Neural progenitor cell (in vitro differentiated cells): Measurements from ENCODE around the gene NKX2-4. TPM values are rescaled to one million over a fixed set of nuclear protein-coding genes. Genes with fewer than 3 reads are reported as not detected.

Experiments used
- DNase-seq: peaks from one replicate; pipeline ENCODE4 v3.0.0-alpha.2; 2016; ENCODE audit warnings: low spot score
- H2AFZ ChIP-seq: fragments of 200-600 bp; sonication (generic); replicated peaks from 2 replicates; pipeline ENCODE4 v1.6.1; 2016; ENCODE audit warnings: antibody characterized with exemption
- H3F3A ChIP-seq: fragments of 200-600 bp; sonication (generic); 2 replicates; pipeline ENCODE4 v1.6.1; 2016; ENCODE audit warnings: antibody characterized with exemption, low read depth
- H3K27ac ChIP-seq: fragments of 200-600 bp; sonication (generic); 2 replicates; pipeline ENCODE4 v1.5.1; 2016; ENCODE audit warnings: mild to moderate bottlenecking
- H3K27me3 ChIP-seq: fragments of 200-600 bp; sonication (generic); 2 replicates; pipeline ENCODE4 v1.6.1; 2016; ENCODE audit warnings: mild to moderate bottlenecking, moderate library complexity
- H3K36me3 ChIP-seq: fragments of 200-600 bp; sonication (generic); 2 replicates; pipeline ENCODE4 v1.5.1; 2016
- H3K4me1 ChIP-seq: fragments of 200-600 bp; sonication (generic); 2 replicates; pipeline ENCODE4 v1.6.1; 2016; ENCODE audit warnings: mixed run types
- H3K4me2 ChIP-seq: fragments of 200-600 bp; sonication (generic); 2 replicates; pipeline ENCODE4 v1.6.1; 2016
- H3K4me3 ChIP-seq: fragments of 200-600 bp; sonication (generic); 2 replicates; pipeline ENCODE4 v1.5.1; 2016
- H3K79me2 ChIP-seq: fragments of 200-600 bp; sonication (generic); 2 replicates; pipeline ENCODE4 v1.6.1; 2016; ENCODE audit warnings: low read depth
- H3K9ac ChIP-seq: fragments of 200-600 bp; sonication (generic); 2 replicates; pipeline ENCODE4 v1.6.1; 2016
- H3K9me3 ChIP-seq: fragments of 200-600 bp; sonication (generic); 2 replicates; pipeline ENCODE4 v1.5.1; 2016; ENCODE audit warnings: low read depth
- H4K20me1 ChIP-seq: fragments of 200-600 bp; sonication (generic); 2 replicates; pipeline ENCODE4 v1.6.1; 2016; ENCODE audit warnings: low read depth
- H3K27ac Mint-ChIP-seq: 3 replicates; pipeline ENCODE4 v1.8.0; 2021; ENCODE audit warnings: mixed read lengths
- H3K27me3 Mint-ChIP-seq: 2 replicates; pipeline ENCODE4 v1.8.0; 2022; ENCODE audit warnings: low read depth, mild to moderate bottlenecking, inconsistent platforms, moderate library complexity, mixed read lengths; ENCODE audit not compliant: insufficient read depth
- H3K36me3 Mint-ChIP-seq: 3 replicates; pipeline ENCODE4 v1.8.0; 2021; ENCODE audit warnings: mixed read lengths
- H3K4me1 Mint-ChIP-seq: 3 replicates; pipeline ENCODE4 v1.8.0; 2021; ENCODE audit warnings: mixed read lengths
- H3K4me3 Mint-ChIP-seq: 3 replicates; pipeline ENCODE4 v1.8.0; 2021; ENCODE audit warnings: mild to moderate bottlenecking, moderate library complexity, mixed read lengths
- H3K9me3 Mint-ChIP-seq: 3 replicates; pipeline ENCODE4 v1.8.0; 2020; ENCODE audit warnings: mixed read lengths
- EZH2 ChIP-seq: fragments of 200-600 bp; sonication (generic); IDR thresholded peaks from 2 replicates; pipeline ENCODE4 v1.6.1; 2017; ENCODE audit warnings: antibody characterized with exemption, mild to moderate bottlenecking, moderate library complexity
- EZH2phosphoT487 ChIP-seq: fragments of 200-600 bp; sonication (generic); IDR thresholded peaks from 2 replicates; pipeline ENCODE4 v1.6.1; 2017; ENCODE audit warnings: antibody characterized with exemption
- total RNA-seq: library from RNA; depleted of rRNA; stranded (reverse); fragments of >200 nt; gene quantifications from 2 replicates; pipeline ENCODE4 v1.2.3, GENCODE V29; 2015; ENCODE audit warnings: low replicate concordance
- TF ChIP-seq, protein P1 (sequence below): fragments of 200-600 bp; sonication (generic); IDR thresholded peaks from 2 replicates; pipeline ENCODE4 v1.5.1; 2017; ENCODE audit warnings: antibody characterized with exemption, mild to moderate bottlenecking

Gene NKX2-4
- total RNA-seq, 1 donor from 2014 or later: not detected

DNA sequence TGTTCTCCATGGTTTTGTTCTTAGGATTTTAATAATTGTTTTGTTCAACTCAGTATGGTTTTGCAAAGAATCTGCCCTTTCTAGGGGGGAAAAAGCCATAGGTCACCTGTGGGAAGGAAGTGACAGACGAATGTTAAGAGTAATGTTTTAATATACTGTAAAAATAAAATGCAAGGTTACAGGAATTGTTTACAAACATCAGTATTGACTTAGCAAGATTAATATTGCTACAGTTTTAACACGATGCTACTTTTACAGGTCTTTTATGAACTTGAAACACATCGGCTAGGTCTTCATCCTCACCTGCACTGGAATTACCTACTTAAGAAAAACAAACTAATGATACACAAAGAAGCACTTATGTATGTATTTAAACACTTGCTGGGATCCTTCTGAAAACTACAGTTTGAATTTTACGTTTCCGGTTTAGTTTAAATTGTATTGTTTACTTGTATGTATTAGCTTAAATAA is 1.7 kb upstream of the NKX2-4 start:
- H3K4me3 ChIP-seq: no peak overlapping the region
- no peak overlapping the region for H3K4me3 Mint-ChIP-seq
- TF ChIP-seq EZH2 (no peak), EZH2phosphoT487 (no peak)
- TF ChIP-seq, protein P1, sequence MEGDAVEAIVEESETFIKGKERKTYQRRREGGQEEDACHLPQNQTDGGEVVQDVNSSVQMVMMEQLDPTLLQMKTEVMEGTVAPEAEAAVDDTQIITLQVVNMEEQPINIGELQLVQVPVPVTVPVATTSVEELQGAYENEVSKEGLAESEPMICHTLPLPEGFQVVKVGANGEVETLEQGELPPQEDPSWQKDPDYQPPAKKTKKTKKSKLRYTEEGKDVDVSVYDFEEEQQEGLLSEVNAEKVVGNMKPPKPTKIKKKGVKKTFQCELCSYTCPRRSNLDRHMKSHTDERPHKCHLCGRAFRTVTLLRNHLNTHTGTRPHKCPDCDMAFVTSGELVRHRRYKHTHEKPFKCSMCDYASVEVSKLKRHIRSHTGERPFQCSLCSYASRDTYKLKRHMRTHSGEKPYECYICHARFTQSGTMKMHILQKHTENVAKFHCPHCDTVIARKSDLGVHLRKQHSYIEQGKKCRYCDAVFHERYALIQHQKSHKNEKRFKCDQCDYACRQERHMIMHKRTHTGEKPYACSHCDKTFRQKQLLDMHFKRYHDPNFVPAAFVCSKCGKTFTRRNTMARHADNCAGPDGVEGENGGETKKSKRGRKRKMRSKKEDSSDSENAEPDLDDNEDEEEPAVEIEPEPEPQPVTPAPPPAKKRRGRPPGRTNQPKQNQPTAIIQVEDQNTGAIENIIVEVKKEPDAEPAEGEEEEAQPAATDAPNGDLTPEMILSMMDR: no peak

DNA sequence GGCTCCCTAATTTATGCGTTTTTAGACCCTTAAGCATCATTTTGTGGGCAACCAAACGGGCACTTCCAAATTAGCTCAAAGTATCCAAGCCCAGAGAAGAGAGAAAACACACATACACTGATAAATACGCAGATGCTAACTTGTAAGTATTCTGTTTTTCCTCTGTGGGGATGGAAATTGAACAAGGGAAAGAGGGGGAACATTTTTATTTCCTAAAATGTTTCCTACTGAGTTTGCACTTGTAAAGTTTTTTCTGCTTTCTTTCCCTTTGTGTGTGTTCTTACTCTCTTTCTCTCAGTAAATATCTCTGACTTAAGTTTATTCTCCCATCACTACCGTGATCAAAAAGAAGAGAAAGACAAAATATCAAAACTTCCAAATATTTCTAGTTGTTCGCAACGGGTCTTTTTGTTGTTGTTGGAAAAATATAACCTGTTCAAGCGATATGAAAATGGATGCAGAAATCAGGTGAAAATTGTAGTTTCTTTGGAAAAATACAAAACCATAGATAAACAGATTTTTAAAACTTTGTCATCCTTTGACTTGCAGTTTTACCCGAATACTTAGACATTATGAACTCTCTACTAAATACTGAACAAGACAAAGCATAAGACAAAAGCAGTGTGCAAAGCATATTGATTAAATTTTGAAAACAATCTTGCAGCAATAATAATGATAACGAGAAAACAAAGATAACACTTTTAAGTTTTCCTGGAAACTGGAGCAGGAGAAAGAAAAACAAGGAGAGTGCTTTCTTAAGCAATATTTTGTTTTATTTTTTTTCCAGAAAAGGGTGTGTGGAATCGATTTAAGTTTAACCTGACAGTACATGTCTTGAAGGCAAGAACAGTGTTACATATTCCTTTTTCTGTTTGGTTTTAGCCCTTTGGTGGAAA is 1.0 kb upstream of the NKX2-4 start:
- H3K27me3 ChIP-seq: peaks cover 100% of the 10 kb centered on the region
- Mint-ChIP-seq H3K36me3 (no peaks in the 10 kb centered on the region), H3K27ac (no peak overlapping the region), H3K4me3 (peak overlapping the region; percentile 62), H3K27me3 (peaks cover 64% of the 10 kb centered on the region), H3K4me1 (peaks cover 2% of the 10 kb centered on the region), H3K9me3 (no peaks in the 10 kb centered on the region)
- no peak overlapping the region for H3K9ac ChIP-seq
- peaks cover 57% of the 10 kb centered on the region for H4K20me1 ChIP-seq
- H3K79me2 ChIP-seq: no peaks in the 10 kb centered on the region
- no peak overlapping the region for H3K4me2 ChIP-seq
- peak; percentile 82 for TF ChIP-seq EZH2
- no peak for TF ChIP-seq EZH2phosphoT487
- H3K4me3 ChIP-seq: no peak overlapping the region
- peaks cover 13% of the 10 kb centered on the region for H3F3A ChIP-seq
- H3K9me3 ChIP-seq: no peaks in the 10 kb centered on the region
- H2AFZ ChIP-seq: no peak overlapping the region
- H3K36me3 ChIP-seq: no peaks in the 10 kb centered on the region
- no peaks in the 10 kb centered on the region for H3K4me1 ChIP-seq
- no peak overlapping the region for H3K27ac ChIP-seq
- no peak for DNase-seq

More for the DNA sequence above, 1.7 kb upstream of the NKX2-4 start:
- no peak overlapping the region for H3K27ac Mint-ChIP-seq
- no peak overlapping the region for H2AFZ ChIP-seq
- H3K36me3 Mint-ChIP-seq: no peaks in the 10 kb centered on the region
- no peak overlapping the region for H3K4me2 ChIP-seq
- no peak for DNase-seq
- H3K27ac ChIP-seq: no peak overlapping the region
- peaks cover 100% of the 10 kb centered on the region for H3K27me3 ChIP-seq
- peaks cover 57% of the 10 kb centered on the region for H3K27me3 Mint-ChIP-seq
- H3K79me2 ChIP-seq: no peaks in the 10 kb centered on the region
- H3K4me1 ChIP-seq: no peaks in the 10 kb centered on the region
- H3K9me3 Mint-ChIP-seq: no peaks in the 10 kb centered on the region
- H3K4me1 Mint-ChIP-seq: peaks cover 2% of the 10 kb centered on the region
- no peak overlapping the region for H3K9ac ChIP-seq
- no peaks in the 10 kb centered on the region for H3K36me3 ChIP-seq
- no peaks in the 10 kb centered on the region for H3K9me3 ChIP-seq
- H3F3A ChIP-seq: peaks cover 8% of the 10 kb centered on the region
- peaks cover 50% of the 10 kb centered on the region for H4K20me1 ChIP-seq

DNA sequence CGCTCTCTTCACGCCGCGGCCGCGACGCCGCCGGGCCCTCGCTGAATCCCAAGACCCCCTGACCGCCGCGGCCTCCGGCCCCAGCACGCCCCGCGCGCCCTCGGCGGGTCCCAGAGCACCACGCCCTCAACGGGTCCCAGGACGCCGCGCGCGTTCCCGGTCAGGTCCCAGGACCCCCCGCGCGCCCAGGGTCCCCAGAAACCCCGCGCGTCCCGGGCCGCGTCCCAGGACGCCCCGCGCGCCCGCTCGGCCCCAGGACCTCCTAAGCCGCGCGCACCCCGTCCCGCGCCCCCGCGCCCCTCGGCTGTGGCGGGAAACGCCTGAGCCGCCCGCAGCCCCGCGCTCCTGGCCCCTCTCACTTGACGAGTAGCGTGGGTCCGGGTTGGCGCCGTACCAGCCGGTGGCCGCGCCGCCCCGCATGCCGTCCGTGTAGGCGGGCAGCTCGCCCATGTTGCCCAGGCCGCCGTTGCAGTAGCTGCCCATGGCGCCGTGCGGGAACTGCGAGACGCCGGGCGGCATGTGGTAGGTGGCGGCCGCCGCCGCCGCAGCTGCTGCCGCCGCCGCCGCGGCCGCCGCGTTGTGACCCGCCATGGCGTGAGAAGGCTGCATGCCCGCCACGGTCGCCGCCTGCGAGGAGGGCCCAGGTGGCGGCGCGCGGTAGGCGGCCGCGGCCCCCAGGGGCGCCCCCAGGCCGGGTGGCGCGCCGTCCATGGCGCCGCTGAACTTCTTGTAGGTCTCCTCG is 556 bp downstream of the NKX2-4 start:
- Histone ChIP-seq H3K4me3 (peak overlapping the region; percentile 29), H3K4me2 (peak overlapping the region; percentile 56)

More for the DNA sequence above, 556 bp downstream of the NKX2-4 start:
- H2AFZ ChIP-seq: peak overlapping the region; percentile 89
- peaks cover 75% of the 10 kb centered on the region for H3K27me3 Mint-ChIP-seq
- H3K4me1 ChIP-seq: peaks cover 4% of the 10 kb centered on the region
- peaks cover 21% of the 10 kb centered on the region for H3F3A ChIP-seq
- no peak overlapping the region for H3K27ac Mint-ChIP-seq
- DNase-seq: peak; percentile 76
- no peaks in the 10 kb centered on the region for H3K9me3 Mint-ChIP-seq
- peaks cover 100% of the 10 kb centered on the region for H3K27me3 ChIP-seq
- no peaks in the 10 kb centered on the region for H3K9me3 ChIP-seq
- TF ChIP-seq EZH2phosphoT487 (no peak), EZH2 (peak; percentile 68)
- H3K79me2 ChIP-seq: no peaks in the 10 kb centered on the region
- no peak overlapping the region for H3K4me3 Mint-ChIP-seq
- peaks cover 73% of the 10 kb centered on the region for H4K20me1 ChIP-seq
- H3K36me3 ChIP-seq: no peaks in the 10 kb centered on the region
- H3K36me3 Mint-ChIP-seq: no peaks in the 10 kb centered on the region
- no peak overlapping the region for H3K27ac ChIP-seq
- no peak overlapping the region for H3K9ac ChIP-seq
- peaks cover 5% of the 10 kb centered on the region for H3K4me1 Mint-ChIP-seq
